GM23338 (cell line): Measurements from ENCODE around the gene AMPH. TPM values are rescaled to one million over a fixed set of nuclear protein-coding genes. Genes with fewer than 3 reads are reported as not detected.

Experiments
- ATAC-seq: fragments of 200-7000 bp; cut with Tn5 transposase; 3 replicates; pipeline ENCODE4 v1.9.1; 2020
- DNase-seq: peaks from one replicate; pipeline ENCODE4 v3.0.0-alpha.2; 2015; ENCODE audit warnings: low spot score
- H2AFZ ChIP-seq: fragments of 200-600 bp; sonication (generic); 2 replicates; pipeline ENCODE4 v1.8.0; 2016; ENCODE audit warnings: antibody characterized with exemption, mild to moderate bottlenecking, moderate library complexity
- H3F3A ChIP-seq: fragments of 200-600 bp; sonication (generic); replicated peaks from 2 replicates; pipeline ENCODE4 v1.8.0; 2017; ENCODE audit warnings: antibody characterized with exemption, mixed run types, low read depth
- H3K27ac ChIP-seq: fragments of 200-600 bp; sonication (generic); 2 replicates; pipeline ENCODE4 v1.6.1; 2016; ENCODE audit warnings: low read depth
- H3K27me3 ChIP-seq: fragments of 200-600 bp; sonication (generic); 2 replicates; pipeline ENCODE4 v1.8.0; 2016; ENCODE audit warnings: mild to moderate bottlenecking, mixed run types, moderate library complexity; ENCODE audit not compliant: insufficient read depth
- H3K36me3 ChIP-seq: fragments of 200-600 bp; sonication (generic); 2 replicates; pipeline ENCODE4 v1.8.0; 2016; ENCODE audit warnings: mild to moderate bottlenecking; ENCODE audit not compliant: insufficient read depth
- H3K4me1 ChIP-seq: fragments of 200-600 bp; sonication (generic); 2 replicates; pipeline ENCODE4 v1.8.0; 2016; ENCODE audit warnings: mild to moderate bottlenecking, moderate library complexity; ENCODE audit not compliant: insufficient read depth
- H3K4me2 ChIP-seq: fragments of 200-600 bp; sonication (generic); 2 replicates; pipeline ENCODE4 v1.7.1; 2017; ENCODE audit warnings: mixed run types
- H3K4me3 ChIP-seq: fragments of 200-600 bp; sonication (generic); 2 replicates; pipeline ENCODE4 v1.6.1; 2016; ENCODE audit warnings: mixed run types
- H3K79me2 ChIP-seq: fragments of 200-600 bp; sonication (generic); replicated peaks from 2 replicates; pipeline ENCODE4 v1.8.0; 2017; ENCODE audit warnings: mild to moderate bottlenecking; ENCODE audit not compliant: insufficient read depth
- H3K9me2 ChIP-seq: fragments of 200-600 bp; sonication (generic); 2 replicates; pipeline ENCODE4 v1.8.0; 2017; ENCODE audit not compliant: insufficient read depth
- H4K20me1 ChIP-seq: fragments of 200-600 bp; sonication (generic); replicated peaks from 2 replicates; pipeline ENCODE4 v1.8.0; 2017; ENCODE audit warnings: mild to moderate bottlenecking; ENCODE audit not compliant: insufficient read depth
- H3K27ac Mint-ChIP-seq: 2 replicates; pipeline ENCODE4 v1.8.0; 2020; ENCODE audit warnings: inconsistent platforms, mild to moderate bottlenecking, moderate library complexity, mixed read lengths
- H3K27me3 Mint-ChIP-seq: 3 replicates; pipeline ENCODE4 v1.8.0; 2022; ENCODE audit warnings: low read depth, mild to moderate bottlenecking, moderate library complexity, mixed read lengths, inconsistent platforms; ENCODE audit not compliant: insufficient read depth, poor library complexity
- H3K36me3 Mint-ChIP-seq: 3 replicates; pipeline ENCODE4 v1.8.0; 2021; ENCODE audit warnings: low read depth, mild to moderate bottlenecking, inconsistent platforms, moderate library complexity, mixed read lengths
- H3K4me1 Mint-ChIP-seq: 3 replicates; pipeline ENCODE4 v1.8.0; 2020; ENCODE audit warnings: mild to moderate bottlenecking, inconsistent platforms, mixed read lengths
- H3K4me3 Mint-ChIP-seq: 3 replicates; pipeline ENCODE4 v1.8.0; 2021; ENCODE audit warnings: moderate library complexity, mild to moderate bottlenecking, inconsistent platforms, mixed read lengths
- H3K9me3 Mint-ChIP-seq: 3 replicates; pipeline ENCODE4 v1.8.0; 2020; ENCODE audit warnings: moderate library complexity, mild to moderate bottlenecking, inconsistent platforms, mixed read lengths
- CREB1 ChIP-seq: fragments of 250-450 bp; sonication (Bioruptor Pico); IDR thresholded peaks from 2 replicates; pipeline ENCODE4 v1.5.0; 2020; ENCODE audit warnings: low read depth, mild to moderate bottlenecking, moderate library complexity
- EZH2 ChIP-seq: fragments of 200-600 bp; sonication (generic); IDR thresholded peaks from one replicate; pipeline ENCODE4 v1.8.0; 2017; ENCODE audit warnings: antibody characterized with exemption, mild to moderate bottlenecking, low read depth; ENCODE audit not compliant: unreplicated experiment
- EZH2phosphoT487 ChIP-seq: fragments of 200-600 bp; sonication (generic); IDR thresholded peaks from one replicate; pipeline ENCODE4 v1.8.1; 2018; ENCODE audit warnings: antibody characterized with exemption; ENCODE audit not compliant: unreplicated experiment
- JUNB ChIP-seq: IDR thresholded peaks from one replicate; pipeline ENCODE4 v1.6.1; 2016; ENCODE audit warnings: antibody characterized with exemption; ENCODE audit not compliant: unreplicated experiment
- POLR2AphosphoS5 ChIP-seq: IDR thresholded peaks from 2 replicates; pipeline ENCODE4 v1.6.1; 2016; ENCODE audit warnings: antibody characterized with exemption, low read depth
- ZNF114 ChIP-seq: fragments of 250-450 bp; sonication (Bioruptor Pico); IDR thresholded peaks from 2 replicates; pipeline ENCODE4 v1.5.0; 2020; ENCODE audit warnings: mild to moderate bottlenecking, moderate library complexity
- polyA plus RNA-seq: library from polyadenylated mRNA; unstranded; fragments of >200 nt; fragmentation: Nextera tagmentation; extraction: Ambion mirVana; gene quantifications from 2 replicates; pipeline ENCODE4 v1.2.1, GENCODE V29; 2016
- total RNA-seq: library from RNA; depleted of rRNA; stranded (reverse); fragments of >200 nt; shearing (Covaris generic); gene quantifications from 2 replicates; pipeline ENCODE4 v1.2.3, GENCODE V29; 2014
- TF ChIP-seq, protein P1 (sequence below): IDR thresholded peaks from one replicate; pipeline ENCODE4 v1.6.1; 2018; ENCODE audit warnings: antibody characterized with exemption; ENCODE audit not compliant: unreplicated experiment
- TF ChIP-seq, protein P2 (sequence below), 2 experiments: fragments of 200-600 bp in 1 of 2; sonication (generic) in 1 of 2; conservative IDR thresholded peaks; 2 replicates each; pipeline versions ENCODE4 v1.5.1 to v1.6.1; 2016 to 2017; ENCODE audit warnings: antibody characterized with exemption in 2 of 2, low read depth in 2 of 2, mild to moderate bottlenecking in 2 of 2, moderate library complexity in 1 of 2
- TF ChIP-seq, protein P3 (sequence below): IDR thresholded peaks from 2 replicates; pipeline ENCODE4 v1.6.1; 2016; ENCODE audit warnings: antibody characterized with exemption

Gene AMPH
- total and polyA plus RNA-seq, 2 experiments from 2014 or later: 4.8 to 10.2 TPM

DNA sequence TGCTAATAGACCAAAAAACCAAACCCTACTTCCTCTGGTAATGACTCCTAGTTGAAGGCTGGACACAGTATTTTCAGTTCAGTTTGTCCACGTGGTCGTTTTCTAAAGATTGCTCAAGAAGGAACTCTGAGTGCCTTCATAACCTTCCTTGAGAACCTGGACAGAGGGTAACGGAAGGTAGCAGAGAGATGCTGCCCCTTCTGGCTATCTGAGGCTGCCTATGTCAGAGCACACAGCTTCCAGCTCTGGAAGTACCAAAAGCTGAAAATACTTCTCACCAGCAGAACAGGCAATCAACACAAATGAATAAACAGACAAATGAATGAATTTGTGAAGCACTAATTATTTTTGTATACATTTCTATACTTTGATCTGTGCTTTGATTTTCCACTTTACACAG is 85.2 kb downstream of the AMPH start:
- H3K4me3 Mint-ChIP-seq: no peak overlapping the region
- DNase-seq (no peak), ATAC-seq (peak; percentile 67)
- H3K4me1 Mint-ChIP-seq: peaks cover 5% of the 10 kb centered on the region; the same call in 2 of the 3 replicates
- no peaks in the 10 kb centered on the region; the same call in 1 of the 2 replicates for H4K20me1 ChIP-seq
- peaks cover 6% of the 10 kb centered on the region; the same call in 1 of the 2 replicates for H3K4me1 ChIP-seq
- H3K9me2 ChIP-seq: 0 out of 2 replicates have a peak, but pooled peaks cover 6% of the 10 kb centered on the region
- H3K27me3 ChIP-seq: no peaks in the 10 kb centered on the region
- no peak overlapping the region for H3K27ac ChIP-seq
- H3K4me3 ChIP-seq: no peak overlapping the region
- H3K27ac Mint-ChIP-seq: no peak overlapping the region
- H3K27me3 Mint-ChIP-seq: no peaks in the 10 kb centered on the region
- H3K36me3 Mint-ChIP-seq: no peaks in the 10 kb centered on the region
- H3K4me2 ChIP-seq: no peak overlapping the region
- H3K36me3 ChIP-seq: no peaks in the 10 kb centered on the region
- TF ChIP-seq, protein P1, sequence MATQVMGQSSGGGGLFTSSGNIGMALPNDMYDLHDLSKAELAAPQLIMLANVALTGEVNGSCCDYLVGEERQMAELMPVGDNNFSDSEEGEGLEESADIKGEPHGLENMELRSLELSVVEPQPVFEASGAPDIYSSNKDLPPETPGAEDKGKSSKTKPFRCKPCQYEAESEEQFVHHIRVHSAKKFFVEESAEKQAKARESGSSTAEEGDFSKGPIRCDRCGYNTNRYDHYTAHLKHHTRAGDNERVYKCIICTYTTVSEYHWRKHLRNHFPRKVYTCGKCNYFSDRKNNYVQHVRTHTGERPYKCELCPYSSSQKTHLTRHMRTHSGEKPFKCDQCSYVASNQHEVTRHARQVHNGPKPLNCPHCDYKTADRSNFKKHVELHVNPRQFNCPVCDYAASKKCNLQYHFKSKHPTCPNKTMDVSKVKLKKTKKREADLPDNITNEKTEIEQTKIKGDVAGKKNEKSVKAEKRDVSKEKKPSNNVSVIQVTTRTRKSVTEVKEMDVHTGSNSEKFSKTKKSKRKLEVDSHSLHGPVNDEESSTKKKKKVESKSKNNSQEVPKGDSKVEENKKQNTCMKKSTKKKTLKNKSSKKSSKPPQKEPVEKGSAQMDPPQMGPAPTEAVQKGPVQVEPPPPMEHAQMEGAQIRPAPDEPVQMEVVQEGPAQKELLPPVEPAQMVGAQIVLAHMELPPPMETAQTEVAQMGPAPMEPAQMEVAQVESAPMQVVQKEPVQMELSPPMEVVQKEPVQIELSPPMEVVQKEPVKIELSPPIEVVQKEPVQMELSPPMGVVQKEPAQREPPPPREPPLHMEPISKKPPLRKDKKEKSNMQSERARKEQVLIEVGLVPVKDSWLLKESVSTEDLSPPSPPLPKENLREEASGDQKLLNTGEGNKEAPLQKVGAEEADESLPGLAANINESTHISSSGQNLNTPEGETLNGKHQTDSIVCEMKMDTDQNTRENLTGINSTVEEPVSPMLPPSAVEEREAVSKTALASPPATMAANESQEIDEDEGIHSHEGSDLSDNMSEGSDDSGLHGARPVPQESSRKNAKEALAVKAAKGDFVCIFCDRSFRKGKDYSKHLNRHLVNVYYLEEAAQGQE: no peak
- TF ChIP-seq, protein P2, sequence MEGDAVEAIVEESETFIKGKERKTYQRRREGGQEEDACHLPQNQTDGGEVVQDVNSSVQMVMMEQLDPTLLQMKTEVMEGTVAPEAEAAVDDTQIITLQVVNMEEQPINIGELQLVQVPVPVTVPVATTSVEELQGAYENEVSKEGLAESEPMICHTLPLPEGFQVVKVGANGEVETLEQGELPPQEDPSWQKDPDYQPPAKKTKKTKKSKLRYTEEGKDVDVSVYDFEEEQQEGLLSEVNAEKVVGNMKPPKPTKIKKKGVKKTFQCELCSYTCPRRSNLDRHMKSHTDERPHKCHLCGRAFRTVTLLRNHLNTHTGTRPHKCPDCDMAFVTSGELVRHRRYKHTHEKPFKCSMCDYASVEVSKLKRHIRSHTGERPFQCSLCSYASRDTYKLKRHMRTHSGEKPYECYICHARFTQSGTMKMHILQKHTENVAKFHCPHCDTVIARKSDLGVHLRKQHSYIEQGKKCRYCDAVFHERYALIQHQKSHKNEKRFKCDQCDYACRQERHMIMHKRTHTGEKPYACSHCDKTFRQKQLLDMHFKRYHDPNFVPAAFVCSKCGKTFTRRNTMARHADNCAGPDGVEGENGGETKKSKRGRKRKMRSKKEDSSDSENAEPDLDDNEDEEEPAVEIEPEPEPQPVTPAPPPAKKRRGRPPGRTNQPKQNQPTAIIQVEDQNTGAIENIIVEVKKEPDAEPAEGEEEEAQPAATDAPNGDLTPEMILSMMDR (conservative IDR thresholded peaks at IDR 0.05; ENCODE audit: low read depth in 2 of 2): peak in 1 of 2 experiments; percentile 10; a peak in 1 of 4 replicates
- TF ChIP-seq CREB1 (CRISPR knock-in tag): no peak
- no peak overlapping the region for H2AFZ ChIP-seq
- H3K9me3 Mint-ChIP-seq: no peaks in the 10 kb centered on the region
- H3F3A ChIP-seq: no peaks in the 10 kb centered on the region
- no peaks in the 10 kb centered on the region for H3K79me2 ChIP-seq

DNA sequence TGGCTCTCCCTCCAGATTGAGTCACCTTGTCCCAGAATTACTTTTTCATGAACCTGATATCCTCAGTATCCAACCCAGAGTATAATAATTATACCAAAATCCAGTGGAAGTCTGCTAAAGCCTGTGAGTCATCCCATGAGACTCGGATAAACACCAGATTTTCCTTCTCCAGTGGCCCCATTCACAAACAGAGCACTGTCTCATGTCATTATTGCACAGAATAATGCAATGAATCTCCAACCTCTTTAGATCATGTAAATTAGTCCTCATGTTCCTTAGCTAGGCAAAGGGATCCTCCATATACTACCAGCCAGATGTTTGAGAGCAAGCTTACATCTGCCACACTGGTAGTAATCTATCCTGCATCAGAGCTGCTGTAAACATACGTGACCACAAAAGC is 89.0 kb downstream of the AMPH start:
- Histone ChIP-seq H3K4me2 (no peak overlapping the region), H3K9me2 (peaks cover 12% of the 10 kb centered on the region; the same call in 1 of the 2 replicates)
- DNase-seq: no peak
- TF ChIP-seq ZNF114 (CRISPR knock-in tag): no peak
- TF ChIP-seq JUNB: no peak
- TF ChIP-seq, protein P2 (conservative IDR thresholded peaks at IDR 0.05; ENCODE audit: low read depth in 2 of 2): no peak
- no peak for TF ChIP-seq CREB1 (CRISPR knock-in tag)
- TF ChIP-seq, protein P1: no peak
- TF ChIP-seq, protein P3, sequence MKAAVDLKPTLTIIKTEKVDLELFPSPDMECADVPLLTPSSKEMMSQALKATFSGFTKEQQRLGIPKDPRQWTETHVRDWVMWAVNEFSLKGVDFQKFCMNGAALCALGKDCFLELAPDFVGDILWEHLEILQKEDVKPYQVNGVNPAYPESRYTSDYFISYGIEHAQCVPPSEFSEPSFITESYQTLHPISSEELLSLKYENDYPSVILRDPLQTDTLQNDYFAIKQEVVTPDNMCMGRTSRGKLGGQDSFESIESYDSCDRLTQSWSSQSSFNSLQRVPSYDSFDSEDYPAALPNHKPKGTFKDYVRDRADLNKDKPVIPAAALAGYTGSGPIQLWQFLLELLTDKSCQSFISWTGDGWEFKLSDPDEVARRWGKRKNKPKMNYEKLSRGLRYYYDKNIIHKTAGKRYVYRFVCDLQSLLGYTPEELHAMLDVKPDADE: no peak
- TF ChIP-seq EZH2: no peak
- no peak for TF ChIP-seq POLR2AphosphoS5
- TF ChIP-seq EZH2phosphoT487: no peak

More for the DNA sequence above, 89.0 kb downstream of the AMPH start:
- Histone ChIP-seq H3K4me1 (no peaks in the 10 kb centered on the region), H3K79me2 (no peaks in the 10 kb centered on the region), H3F3A (no peaks in the 10 kb centered on the region), H3K27me3 (no peaks in the 10 kb centered on the region), H3K4me3 (no peak overlapping the region), H2AFZ (no peak overlapping the region), H3K36me3 (no peaks in the 10 kb centered on the region), H4K20me1 (no peaks in the 10 kb centered on the region; the same call in 1 of the 2 replicates), H3K27ac (no peak overlapping the region)
- Mint-ChIP-seq H3K27me3 (no peaks in the 10 kb centered on the region), H3K9me3 (no peaks in the 10 kb centered on the region), H3K4me3 (no peak overlapping the region), H3K27ac (no peak overlapping the region), H3K4me1 (peaks cover 11% of the 10 kb centered on the region), H3K36me3 (no peaks in the 10 kb centered on the region)
- ATAC-seq: no peak
